ENCODE data around the gene CNOT3. TPM values are rescaled to one million over a fixed set of nuclear protein-coding genes. Genes with fewer than 3 reads are reported as not detected.

The CNOT3 gene
- total RNA-seq, 2 experiments from 2014 or later = 55.1 to 58.4 TPM

DNA sequence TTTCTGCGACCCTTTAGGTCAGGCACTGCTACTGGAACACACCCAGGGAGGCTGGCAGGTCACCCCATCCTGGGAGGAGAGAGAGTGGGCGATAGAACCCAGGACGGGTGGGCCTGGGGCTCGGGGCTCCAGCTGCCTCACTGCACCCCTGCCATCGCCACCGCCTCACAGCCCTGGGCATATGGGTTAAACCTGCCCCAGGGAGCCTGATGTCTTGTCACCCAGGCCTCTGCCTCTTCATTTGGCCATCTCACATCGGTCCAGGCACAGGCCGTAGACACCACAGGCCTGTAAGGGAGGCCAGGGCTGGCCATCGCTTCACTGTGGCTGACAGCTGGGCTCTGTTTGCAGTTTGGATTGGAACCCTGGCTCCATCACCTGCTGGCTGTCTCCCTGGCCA is 11.8 kb upstream of the CNOT3 start:
- Mint-ChIP-seq H3K27ac (no peak overlapping the region), H3K36me3 (ENCODE audit: low read depth) (peaks cover 38% of the 10 kb centered on the region), H3K4me1 (ENCODE audit: low read depth) (no peaks in the 10 kb centered on the region), H3K9me3 (ENCODE audit: insufficient read depth) (no peaks in the 10 kb centered on the region), H3K4me3 (no peak overlapping the region), H3K27me3 (ENCODE audit: low read depth) (no peaks in the 10 kb centered on the region)
- DNase-seq = no peak
- ATAC-seq = no peak
- CTCF ChIA-PET = no interaction called here
- POLR2A ChIA-PET = no interaction called here

DNA sequence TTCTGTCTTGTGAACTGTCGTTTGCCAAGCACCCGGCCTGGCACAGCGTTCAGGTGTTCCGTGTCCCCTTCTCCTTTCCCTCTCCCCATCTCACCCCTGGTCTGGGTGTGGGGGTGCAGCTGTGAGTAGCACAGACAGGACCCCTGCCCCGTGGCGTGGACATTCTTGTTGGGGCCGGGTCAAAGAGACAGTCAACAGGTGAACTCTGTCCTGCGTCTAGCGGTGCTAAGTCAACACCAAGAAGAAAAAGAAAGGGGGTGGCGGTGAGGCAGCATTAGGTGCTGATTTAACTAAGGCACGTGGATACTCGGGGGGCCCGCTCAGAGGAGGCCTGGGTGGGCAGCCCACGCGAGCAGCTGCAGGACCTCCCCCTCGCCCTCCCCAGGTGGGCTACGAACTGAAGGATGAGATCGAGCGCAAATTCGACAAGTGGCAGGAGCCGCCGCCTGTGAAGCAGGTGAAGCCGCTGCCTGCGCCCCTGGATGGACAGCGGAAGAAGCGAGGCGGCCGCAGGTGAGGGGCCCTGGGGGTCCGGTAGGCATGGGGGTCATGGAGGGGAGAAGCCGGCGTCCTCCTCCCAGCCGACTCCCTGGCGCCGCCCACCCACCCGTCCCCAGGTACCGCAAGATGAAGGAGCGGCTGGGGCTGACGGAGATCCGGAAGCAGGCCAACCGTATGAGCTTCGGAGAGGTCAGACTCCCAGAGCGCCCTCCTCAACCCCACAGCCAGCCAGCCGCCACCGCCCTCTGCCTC is 9.7 kb upstream of the CNOT3 start:
- ATAC-seq = no peak
- Mint-ChIP-seq H3K4me1 (ENCODE audit: low read depth) (no peaks in the 10 kb centered on the region), H3K27ac (no peak overlapping the region), H3K4me3 (no peak overlapping the region), H3K36me3 (ENCODE audit: low read depth) (peaks cover 35% of the 10 kb centered on the region), H3K9me3 (ENCODE audit: insufficient read depth) (no peaks in the 10 kb centered on the region), H3K27me3 (ENCODE audit: low read depth) (no peaks in the 10 kb centered on the region)
- CTCF ChIA-PET = no interaction called here
- POLR2A ChIA-PET = no interaction called here
- no peak for DNase-seq

DNA sequence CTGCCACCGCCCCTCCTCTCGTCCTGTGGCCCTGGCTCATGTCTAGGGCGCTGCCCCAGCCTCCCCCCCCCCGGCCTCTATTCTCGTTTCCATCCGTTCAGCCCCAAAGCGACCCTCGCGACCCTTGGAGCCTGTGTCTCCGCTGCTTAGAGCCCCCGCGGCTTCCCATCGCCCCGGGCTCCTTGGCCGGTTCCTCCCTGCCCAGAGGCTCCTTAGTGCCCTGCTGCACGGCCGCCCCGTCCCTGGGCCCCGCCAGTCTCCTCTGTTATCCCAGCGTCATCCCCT is 9.2 kb upstream of the CNOT3 start:
- no peaks in the 10 kb centered on the region for H3K27me3 Mint-ChIP-seq (ENCODE audit: low read depth)
- ChIA-PET POLR2A (no interaction called here), CTCF (no interaction called here)
- DNase-seq (no peak), ATAC-seq (no peak)
- no peak overlapping the region for H3K27ac Mint-ChIP-seq
- no peaks in the 10 kb centered on the region for H3K4me1 Mint-ChIP-seq (ENCODE audit: low read depth)
- no peak overlapping the region for H3K4me3 Mint-ChIP-seq
- peaks cover 33% of the 10 kb centered on the region for H3K36me3 Mint-ChIP-seq (ENCODE audit: low read depth)
- H3K9me3 Mint-ChIP-seq (ENCODE audit: insufficient read depth) = no peaks in the 10 kb centered on the region

DNA sequence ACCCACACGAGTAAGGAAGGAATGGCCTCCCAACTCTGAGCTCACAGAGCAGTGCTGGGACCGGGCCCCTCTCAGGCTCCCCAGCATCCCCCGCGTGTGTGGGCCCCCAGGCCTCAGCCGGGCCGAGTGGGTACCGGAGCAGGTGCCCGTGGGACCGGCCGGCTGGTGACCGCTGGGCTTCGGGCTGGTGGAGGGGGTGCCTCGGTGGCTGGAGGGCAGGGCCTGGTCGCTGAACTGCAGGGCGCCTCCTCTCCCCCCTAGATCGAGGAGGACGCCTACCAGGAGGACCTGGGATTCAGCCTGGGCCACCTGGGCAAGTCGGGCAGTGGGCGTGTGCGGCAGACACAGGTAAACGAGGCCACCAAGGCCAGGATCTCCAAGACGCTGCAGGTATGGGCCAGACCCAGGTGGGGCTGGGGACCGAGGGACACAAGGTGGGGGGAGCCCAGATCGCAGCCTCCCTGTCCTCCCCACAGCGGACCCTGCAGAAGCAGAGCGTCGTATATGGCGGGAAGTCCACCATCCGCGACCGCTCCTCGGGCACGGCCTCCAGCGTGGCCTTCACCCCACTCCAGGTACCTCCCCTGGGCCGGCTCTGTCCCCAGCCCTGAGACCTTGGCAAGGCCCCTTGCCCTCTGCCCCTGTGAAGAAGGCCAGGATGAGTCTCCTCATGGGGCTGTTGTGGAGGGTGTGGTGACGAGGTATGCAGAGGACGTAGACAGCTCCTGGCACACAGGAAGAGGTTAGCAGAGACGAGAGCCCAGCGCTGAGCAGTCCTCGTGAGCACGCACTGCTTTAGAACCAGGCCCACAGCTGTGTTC is 8.6 kb upstream of the CNOT3 start:
- ChIA-PET POLR2A (interaction anchor here (1.3 kb wide), 1 partner anchor 14 kb away, joined by 4 read pairs; the partner anchor contains the start of genes PRPF31 and TFPT), CTCF (no interaction called here)
- Mint-ChIP-seq H3K4me1 (ENCODE audit: low read depth) (no peaks in the 10 kb centered on the region), H3K27me3 (ENCODE audit: low read depth) (no peaks in the 10 kb centered on the region), H3K27ac (no peak overlapping the region), H3K4me3 (no peak overlapping the region), H3K36me3 (ENCODE audit: low read depth) (peaks cover 28% of the 10 kb centered on the region), H3K9me3 (ENCODE audit: insufficient read depth) (no peaks in the 10 kb centered on the region)
- no peak for ATAC-seq
- no peak for DNase-seq

DNA sequence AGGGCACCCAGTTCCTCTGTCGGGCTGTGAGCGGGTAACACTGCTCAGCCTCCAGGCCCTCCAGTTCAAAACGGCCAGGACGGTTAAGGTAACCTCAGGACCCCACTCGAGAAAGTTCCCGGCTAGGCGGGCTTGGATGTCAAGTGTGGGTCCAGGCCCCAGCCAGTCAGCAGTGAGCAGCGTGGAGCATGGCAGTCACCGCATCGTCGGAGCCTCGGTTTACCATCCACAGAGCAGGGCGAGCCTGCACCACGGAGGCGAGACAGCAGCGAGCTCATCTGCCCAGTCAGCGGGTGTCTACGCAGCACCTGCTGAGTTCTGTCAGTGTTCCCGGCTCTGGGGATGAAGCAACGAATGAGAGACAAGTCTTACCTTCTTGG is 8.0 kb upstream of the CNOT3 start:
- no peaks in the 10 kb centered on the region for H3K27me3 Mint-ChIP-seq (ENCODE audit: low read depth)
- H3K4me1 Mint-ChIP-seq (ENCODE audit: low read depth) = peaks cover 5% of the 10 kb centered on the region
- H3K9me3 Mint-ChIP-seq (ENCODE audit: insufficient read depth) = no peaks in the 10 kb centered on the region
- POLR2A ChIA-PET = interaction anchor here (1.3 kb wide), 1 partner anchor 14 kb away, joined by 4 read pairs; the partner anchor contains the start of genes PRPF31 and TFPT
- H3K36me3 Mint-ChIP-seq (ENCODE audit: low read depth) = peaks cover 30% of the 10 kb centered on the region
- CTCF ChIA-PET = no interaction called here
- no peak overlapping the region for H3K4me3 Mint-ChIP-seq
- no peak overlapping the region for H3K27ac Mint-ChIP-seq
- no peak for ATAC-seq
- DNase-seq = no peak

DNA sequence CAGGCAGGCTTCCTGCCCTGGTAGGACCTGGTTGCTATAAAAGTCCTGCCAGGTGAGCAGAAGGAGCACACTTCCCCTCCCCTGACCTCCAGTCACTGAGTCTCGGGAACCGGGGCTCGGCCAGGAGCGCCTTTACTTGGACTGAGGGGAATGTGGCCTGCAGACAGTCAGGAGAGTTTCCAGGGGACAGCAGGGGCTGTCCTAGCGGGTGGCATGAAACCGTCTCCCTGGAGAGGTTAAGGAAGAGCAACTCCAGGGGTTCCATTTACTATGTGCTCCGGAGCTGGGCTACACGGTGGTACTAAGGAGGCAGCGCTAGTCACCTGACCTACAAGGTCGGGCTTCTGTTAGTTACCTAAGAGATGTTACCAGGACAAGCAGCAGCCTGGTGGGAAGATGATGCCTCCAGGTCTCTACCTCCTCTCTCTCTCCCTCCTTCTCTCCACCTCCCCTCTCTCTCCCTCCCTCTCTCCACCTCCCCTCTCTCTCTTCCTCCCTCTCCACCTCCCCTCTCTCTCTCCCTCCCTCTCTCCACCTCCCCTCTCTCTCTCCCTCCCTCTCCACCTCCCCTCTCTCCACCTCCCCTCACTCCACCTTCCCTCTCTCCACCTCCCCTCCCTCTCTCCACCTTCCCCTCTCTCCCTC is 4.1 kb upstream of the CNOT3 start:
- CTCF ChIA-PET = no interaction called here
- ATAC-seq = no peak
- H3K36me3 Mint-ChIP-seq (ENCODE audit: low read depth) = peaks cover 14% of the 10 kb centered on the region

DNA sequence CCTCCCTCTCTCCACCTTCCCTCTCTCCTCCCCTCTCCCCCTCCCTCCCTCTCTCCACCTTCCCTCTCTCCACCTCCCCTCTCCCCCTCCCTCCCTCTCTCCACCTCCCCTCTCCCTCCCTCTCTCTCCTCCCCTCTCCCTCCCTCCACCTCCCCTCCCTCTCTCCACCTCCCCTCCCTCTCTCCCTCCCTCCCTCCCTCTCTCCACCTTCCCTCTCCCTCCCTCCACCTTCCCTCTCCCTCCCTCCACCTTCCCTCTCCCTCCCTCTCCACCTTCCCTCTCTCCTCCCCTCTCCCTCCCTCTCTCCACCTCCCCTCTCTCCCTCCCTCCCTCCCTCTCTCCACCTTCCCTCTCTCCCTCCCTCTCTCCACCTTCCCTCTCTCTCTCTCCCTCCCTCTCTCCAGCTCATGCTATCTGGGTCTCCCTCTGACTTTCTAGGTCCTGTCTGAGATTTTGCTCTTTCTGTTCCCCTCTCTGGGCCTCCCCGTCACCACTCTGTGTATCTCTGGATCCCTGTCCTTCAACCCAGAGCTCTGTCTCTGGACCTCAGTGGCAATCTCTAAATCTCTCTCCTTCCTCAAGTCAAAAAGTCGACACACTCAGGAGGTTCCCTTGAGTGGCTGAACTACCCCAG is 3.5 kb upstream of the CNOT3 start:
- no peak for ATAC-seq
- Mint-ChIP-seq H3K4me3 (no peak overlapping the region), H3K9me3 (ENCODE audit: insufficient read depth) (no peaks in the 10 kb centered on the region), H3K4me1 (ENCODE audit: low read depth) (peaks cover 25% of the 10 kb centered on the region), H3K36me3 (ENCODE audit: low read depth) (peaks cover 16% of the 10 kb centered on the region), H3K27ac (peak overlapping the region; percentile 76), H3K27me3 (ENCODE audit: low read depth) (no peaks in the 10 kb centered on the region)
- DNase-seq = no peak
- ChIA-PET CTCF (no interaction called here), POLR2A (no interaction called here)

More for the DNA sequence above, 4.1 kb upstream of the CNOT3 start:
- peak; percentile 41 for DNase-seq
- no peaks in the 10 kb centered on the region for H3K27me3 Mint-ChIP-seq (ENCODE audit: low read depth)
- peaks cover 19% of the 10 kb centered on the region for H3K4me1 Mint-ChIP-seq (ENCODE audit: low read depth)
- POLR2A ChIA-PET = no interaction called here
- no peak overlapping the region for H3K27ac Mint-ChIP-seq
- no peaks in the 10 kb centered on the region for H3K9me3 Mint-ChIP-seq (ENCODE audit: insufficient read depth)
- H3K4me3 Mint-ChIP-seq = no peak overlapping the region

DNA sequence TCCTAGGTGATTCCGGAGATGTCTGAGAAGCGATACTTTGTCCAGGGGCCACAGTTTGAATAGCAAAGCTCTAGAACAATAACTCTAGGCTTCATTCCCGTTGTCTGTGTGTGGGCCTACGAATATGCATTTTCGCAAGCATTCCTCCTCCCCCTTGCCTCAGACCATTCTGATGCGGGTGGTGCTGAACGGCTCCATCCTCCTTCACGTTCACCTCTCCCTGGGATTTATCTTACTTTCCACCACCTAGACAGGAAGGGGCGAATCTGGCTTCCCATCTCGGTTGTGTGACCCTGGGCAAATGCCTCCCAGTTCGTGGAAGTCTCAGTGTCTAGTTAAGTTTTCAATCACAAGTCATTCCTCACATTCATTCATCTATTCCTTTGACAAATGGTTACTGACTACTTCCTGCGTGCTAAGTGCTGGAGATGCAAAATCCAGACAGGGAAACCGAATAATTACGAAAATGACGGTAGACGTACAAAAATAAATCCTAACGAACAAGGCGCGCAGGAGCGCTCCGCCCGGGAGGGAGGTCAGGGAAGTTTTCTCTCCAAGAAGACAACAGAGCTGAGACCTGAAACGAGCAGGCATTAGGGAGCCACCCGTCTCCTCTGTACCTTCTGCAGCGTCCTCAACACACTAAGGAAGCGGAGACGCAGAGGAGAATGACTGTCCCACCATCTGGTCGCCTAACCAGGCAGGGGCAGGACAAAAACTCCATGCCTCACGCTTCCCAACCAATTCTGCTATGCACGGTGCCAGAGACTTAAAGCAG is 1.3 kb upstream of the CNOT3 start:
- peaks cover 25% of the 10 kb centered on the region for H3K36me3 Mint-ChIP-seq (ENCODE audit: low read depth)
- H3K9me3 Mint-ChIP-seq (ENCODE audit: insufficient read depth) = no peaks in the 10 kb centered on the region
- H3K4me1 Mint-ChIP-seq (ENCODE audit: low read depth) = peaks cover 45% of the 10 kb centered on the region
- H3K27me3 Mint-ChIP-seq (ENCODE audit: low read depth) = no peaks in the 10 kb centered on the region
- no peak for ATAC-seq
- ChIA-PET CTCF (interaction anchor here (1.0 to 2.2 kb wide), 11 partner anchors 14 to 253 kb away, joined by 3 to 7 read pairs (median 3); partner anchors contain the start of genes LENG1, PRPF31 and TFPT), POLR2A (interaction anchor here (0.8 to 2.3 kb wide), 9 partner anchors 12 to 65 kb away, joined by 3 to 20 read pairs (median 4); partner anchors contain the start of genes LENG1, PRPF31 and TFPT)
- H3K27ac Mint-ChIP-seq = peak overlapping the region; percentile 92
- DNase-seq = no peak
- peak overlapping the region; percentile 84 for H3K4me3 Mint-ChIP-seq

DNA sequence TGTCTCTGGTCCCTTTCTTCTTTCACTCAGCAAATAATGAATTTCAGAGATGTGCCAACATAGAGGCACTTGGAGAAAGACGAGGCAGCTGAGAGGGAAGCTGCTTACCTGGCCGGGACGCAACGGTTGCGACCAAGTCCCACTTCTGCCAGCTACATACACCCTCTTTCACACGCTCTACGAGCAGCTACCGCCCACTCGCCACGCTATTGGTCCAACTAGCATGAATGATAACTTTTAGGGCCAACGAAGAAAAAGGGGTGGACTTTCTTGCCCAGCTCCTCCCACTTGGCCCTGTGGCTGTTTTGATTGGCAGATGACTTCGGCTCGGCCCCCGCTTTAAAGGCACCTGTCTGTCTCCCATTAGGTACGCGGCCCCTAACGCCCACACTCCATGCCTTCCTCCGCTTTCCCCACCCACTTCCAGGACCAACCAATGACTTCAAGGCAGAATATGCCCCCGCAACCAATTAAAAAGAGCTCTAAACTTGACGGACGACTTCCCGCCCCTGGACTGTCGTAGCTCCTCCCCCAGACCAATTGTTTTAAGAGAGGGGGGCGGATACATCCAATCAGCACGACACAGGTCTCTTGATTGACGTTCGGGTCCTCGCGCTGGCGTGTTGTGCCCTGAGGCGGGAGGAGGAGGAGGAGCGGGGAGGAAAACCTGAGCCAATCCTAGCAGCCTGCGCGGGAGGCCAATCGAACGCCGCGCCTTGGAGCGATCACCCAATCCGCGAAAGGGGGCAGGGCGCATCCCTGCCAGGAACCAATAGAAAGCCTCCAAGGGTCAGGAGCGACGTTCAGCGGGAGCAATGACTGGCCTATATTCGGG is 481 bp upstream of the CNOT3 start:
- Mint-ChIP-seq H3K36me3 (ENCODE audit: low read depth) (peaks cover 24% of the 10 kb centered on the region), H3K4me3 (peak overlapping the region; percentile 84), H3K9me3 (ENCODE audit: insufficient read depth) (no peaks in the 10 kb centered on the region), H3K27me3 (ENCODE audit: low read depth) (no peaks in the 10 kb centered on the region), H3K4me1 (ENCODE audit: low read depth) (peaks cover 45% of the 10 kb centered on the region), H3K27ac (peak overlapping the region; percentile 92)
- DNase-seq = peak; percentile 100
- CTCF ChIA-PET = interaction anchor here (1.0 to 2.2 kb wide), 13 partner anchors 14 to 1517 kb away, joined by 3 to 7 read pairs (median 3); partner anchors contain the start of genes LENG1, MBOAT7, PRPF31 and TFPT
- ATAC-seq = peak; percentile 88
- POLR2A ChIA-PET = interaction anchor here (0.5 to 2.3 kb wide), 13 partner anchors 11 to 1517 kb away, joined by 3 to 20 read pairs (median 3); partner anchors contain the start of genes LENG1, MYADM, PRPF31 and TFPT

DNA sequence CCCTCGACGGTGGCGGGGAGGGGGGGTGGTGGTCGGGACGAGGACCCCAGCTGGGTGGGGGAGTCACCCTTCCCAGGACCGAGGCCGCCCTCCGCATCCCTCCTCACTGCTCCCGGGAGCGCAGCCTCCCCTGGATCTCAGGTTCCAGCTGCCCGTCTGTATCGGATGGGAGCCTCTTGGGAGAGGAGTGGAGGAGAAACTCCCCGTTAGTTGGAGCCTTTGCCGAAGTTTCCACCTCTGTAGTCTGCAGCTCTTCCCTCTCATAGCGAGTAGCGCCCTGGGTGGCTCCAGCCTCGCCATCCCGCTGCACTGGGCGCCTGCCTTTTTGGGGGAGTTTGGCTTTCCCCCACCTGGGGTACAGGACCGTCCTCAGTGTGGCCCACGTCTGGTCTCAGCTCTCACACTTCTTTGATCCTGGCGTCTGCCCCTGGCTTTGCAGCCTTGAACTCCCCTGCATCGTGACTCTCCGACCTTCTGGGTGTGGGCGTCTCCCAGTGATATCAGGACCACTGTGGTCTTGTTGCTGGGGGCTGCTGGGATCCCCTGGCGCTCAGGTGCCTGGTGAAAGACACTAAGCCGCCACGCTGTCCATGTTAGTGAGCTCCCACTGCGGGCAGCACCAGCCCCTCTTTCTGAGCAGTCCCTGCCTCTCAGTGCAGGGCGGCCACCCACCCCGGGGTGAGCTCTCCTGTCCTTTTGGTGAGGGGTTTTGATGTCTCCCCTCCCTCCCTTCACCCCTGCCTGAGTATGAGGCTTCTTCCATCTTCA is 1.1 kb downstream of the CNOT3 start:
- Mint-ChIP-seq H3K4me1 (ENCODE audit: low read depth) (peaks cover 45% of the 10 kb centered on the region), H3K36me3 (ENCODE audit: low read depth) (peaks cover 39% of the 10 kb centered on the region), H3K9me3 (ENCODE audit: insufficient read depth) (no peaks in the 10 kb centered on the region), H3K4me3 (peak overlapping the region; percentile 84), H3K27ac (peak overlapping the region; percentile 87), H3K27me3 (ENCODE audit: low read depth) (no peaks in the 10 kb centered on the region)
- POLR2A ChIA-PET = interaction anchor here (0.6 to 2.5 kb wide), 6 partner anchors 19 to 1439 kb away, joined by 3 to 20 read pairs (median 4); partner anchors contain the start of genes LENG1, PRPF31 and TFPT
- ATAC-seq (no peak), DNase-seq (no peak)
- CTCF ChIA-PET = interaction anchor here (1.2 kb wide), 1 partner anchor 20 kb away, joined by 4 read pairs; the partner anchor contains the start of gene LENG1

Data from activated CD8-positive, alpha-beta T cell treated with anti-CD3 and anti-CD28 coated beads, Interleukin-2, amount 10 ng/mL, durations not matched to agents 7 days and 5 days (primary cell).